Adipose tissue (tissue), 3 donors: ENCODE results near the gene PIEZO1. TPM values are rescaled to one million over a fixed set of nuclear protein-coding genes. Genes with fewer than 3 reads are reported as not detected.
"Not testable (repeated sequence)": the region's sequence is repeated elsewhere in the genome, so short reads cannot be mapped to it uniquely, and the experiment has no call there.

Experiments used
- H3K27ac ChIP-seq: one replicate; pipeline ENCODE4 v1.5.1; 2013; ENCODE audit warnings: low read depth, low read length
- WGBS, 3 donors: extraction: QIAGEN DNeasy Blood & Tissue Kit; methylation state at CpG; one replicate each; pipeline ENCODE4 v1.1.7; 2013; 5-methylcytosine and 5-hydroxymethylcytosine counted together
- polyA plus RNA-seq, 3 donors: library from polyadenylated mRNA; stranded (reverse); fragments of 200-250 nt; gene quantifications; one replicate each; pipeline ENCODE4 v1.2.3, GENCODE V29; 2013
- donor health status: healthy with polysubstance abuse.
- donor health status: Bipolar disorder and iron deficiency.
- donor health status: healthy.

PIEZO1 gene
- polyA plus RNA-seq, 3 donors, result 61.0 to 436 (median 237) TPM

DNA sequence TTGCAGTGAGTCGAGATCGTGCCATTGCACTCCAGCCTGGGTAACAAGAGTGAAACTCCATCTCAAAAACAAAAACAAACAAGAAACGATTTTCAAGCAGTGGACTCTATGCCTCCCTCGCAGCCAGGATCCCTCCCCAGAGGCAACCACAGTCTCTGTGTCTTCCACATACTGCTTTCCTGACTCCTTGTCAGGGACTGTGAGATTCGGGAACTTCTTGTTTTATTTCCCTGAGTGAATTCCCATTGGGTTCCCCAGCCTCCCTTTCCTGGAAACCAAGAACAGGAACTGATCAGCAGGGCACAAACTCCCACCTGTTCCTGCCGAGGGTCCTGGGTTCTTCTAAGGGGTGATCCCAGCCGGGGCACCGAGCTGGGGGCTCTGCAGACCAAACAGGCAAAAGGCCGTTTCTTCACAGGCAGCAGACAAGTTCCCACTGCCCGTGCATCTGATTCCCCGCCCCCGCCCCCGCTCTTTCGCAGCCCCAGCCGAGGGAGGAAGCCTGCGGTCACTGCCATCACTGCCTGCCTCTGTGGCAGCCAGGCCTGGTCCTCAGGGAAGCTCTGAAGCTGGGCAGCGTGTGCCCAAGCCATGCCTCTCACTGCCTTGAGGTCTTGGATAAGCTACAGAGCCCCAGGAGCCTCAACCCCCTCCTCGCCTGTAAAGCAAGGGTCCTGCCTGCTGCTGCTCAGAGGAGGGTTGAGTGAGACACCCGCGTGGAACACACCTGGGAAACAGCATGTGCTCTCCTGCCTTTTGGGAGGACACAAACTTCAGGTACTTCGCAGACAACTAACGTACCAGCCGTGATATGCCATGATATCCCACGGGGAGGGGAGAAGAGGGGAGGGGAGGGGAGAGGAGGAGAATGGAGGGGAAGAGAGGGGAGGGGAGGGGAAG is 5.5 kb upstream of the PIEZO1 start:
- H3K27ac ChIP-seq, result no peak overlapping the region
- WGBS, 3 donors, result 10 to 23% (median 11%) methylated on average over 18 to 23 of the region's 24 CpGs

DNA sequence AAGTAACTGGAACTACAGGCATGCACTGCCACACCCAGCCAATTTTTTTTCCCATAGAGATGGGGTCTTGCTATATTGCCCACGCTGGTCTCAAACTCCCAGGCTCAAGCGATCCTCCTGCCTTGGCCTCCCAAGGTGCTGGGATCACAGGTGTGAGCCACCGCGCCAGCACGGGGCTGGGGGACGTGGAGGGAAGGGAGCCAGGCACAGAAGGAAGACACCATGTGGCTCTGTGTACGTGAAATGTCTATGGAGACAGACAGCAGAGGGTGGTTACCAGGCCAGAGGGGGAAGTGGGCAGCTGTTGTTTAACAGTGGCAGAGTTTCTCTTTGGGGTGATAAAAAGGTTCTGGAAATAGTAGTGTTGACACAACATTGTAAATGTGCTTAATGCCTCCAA is 4.6 kb upstream of the PIEZO1 start:
- no peak overlapping the region for H3K27ac ChIP-seq
- 57 to 75% (median 62%) methylated on average over 7 of the region's 7 CpGs for WGBS, 3 donors

DNA sequence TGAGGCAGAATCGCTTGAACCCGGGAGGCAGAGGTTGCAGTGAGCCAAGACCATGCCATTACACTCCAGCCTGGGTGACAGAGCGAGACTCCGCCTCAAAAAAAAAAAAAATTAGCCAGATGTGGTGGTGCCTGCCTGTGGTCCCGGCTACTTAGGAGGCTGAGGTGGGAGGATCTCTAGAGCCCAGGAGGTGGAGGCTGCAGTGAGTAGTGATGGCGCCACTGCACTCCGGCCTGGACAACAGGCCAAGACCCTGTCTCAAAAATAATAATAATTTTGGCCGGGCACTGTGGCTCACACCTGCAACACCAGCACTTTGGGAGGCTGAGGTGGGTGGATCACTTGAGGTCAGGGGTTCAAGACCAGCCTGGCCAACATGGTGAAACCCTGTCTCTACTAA is 3.7 kb upstream of the PIEZO1 start:
- H3K27ac ChIP-seq, result not testable (repeated sequence)
- 94 to 97% (median 95%) methylated on average over 8 of the region's 8 CpGs for WGBS, 3 donors

DNA sequence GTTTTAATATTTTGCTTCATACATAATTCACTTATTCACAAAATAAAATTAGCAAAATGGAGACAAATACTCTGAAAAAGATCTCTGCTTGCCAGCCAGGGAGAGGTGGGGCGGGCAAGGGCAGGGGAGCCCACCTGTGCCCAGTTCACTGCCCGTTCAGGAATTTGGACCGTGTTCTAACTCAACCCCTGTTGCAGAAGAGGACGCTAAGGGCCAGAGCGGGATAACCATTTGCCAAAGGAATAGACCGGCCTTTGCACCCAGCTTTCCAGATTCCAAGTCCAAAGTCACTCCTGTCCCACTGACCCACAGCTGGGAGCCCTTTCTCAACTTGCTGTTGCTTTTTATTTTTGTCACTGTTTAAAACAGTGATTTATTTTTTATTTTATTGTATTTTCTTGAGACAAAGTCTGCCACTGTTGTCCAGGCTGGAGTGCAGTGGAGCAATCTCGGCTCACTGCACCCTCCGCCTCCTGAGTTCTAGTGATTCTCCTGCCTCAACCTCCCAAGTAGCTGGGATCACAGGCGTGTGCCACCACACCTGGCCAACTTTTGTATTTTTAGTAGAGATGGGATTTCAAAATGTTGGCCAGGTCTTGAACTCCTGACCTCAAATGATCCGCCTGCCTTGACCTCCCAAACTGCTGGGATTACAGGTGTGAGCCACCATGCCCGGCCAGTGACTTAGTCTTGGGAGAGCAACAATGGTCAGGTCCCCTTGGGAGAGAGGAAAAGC is 2.7 kb upstream of the PIEZO1 start:
- H3K27ac ChIP-seq, result no peak overlapping the region
- 85 to 86% (median 85%) methylated on average over 11 of the region's 11 CpGs for WGBS, 3 donors

DNA sequence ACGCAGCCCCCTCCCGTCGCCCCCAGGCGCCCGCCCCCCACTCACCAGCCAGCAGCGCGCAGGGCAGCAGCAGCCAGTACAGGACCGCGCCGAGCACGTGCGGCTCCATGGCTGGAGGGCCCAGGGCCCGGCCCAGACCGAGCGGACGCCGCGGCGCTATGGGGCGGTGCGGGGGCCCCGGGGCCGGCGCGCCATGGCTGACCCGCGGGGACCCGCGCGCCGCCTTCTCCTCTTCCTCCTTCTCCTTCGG is 239 bp downstream of the PIEZO1 start:
- peak overlapping the region; percentile 90 for H3K27ac ChIP-seq
- WGBS, 3 donors, result 0 to 2% (median 1%) methylated on average over 8 to 31 of the region's 32 CpGs

DNA sequence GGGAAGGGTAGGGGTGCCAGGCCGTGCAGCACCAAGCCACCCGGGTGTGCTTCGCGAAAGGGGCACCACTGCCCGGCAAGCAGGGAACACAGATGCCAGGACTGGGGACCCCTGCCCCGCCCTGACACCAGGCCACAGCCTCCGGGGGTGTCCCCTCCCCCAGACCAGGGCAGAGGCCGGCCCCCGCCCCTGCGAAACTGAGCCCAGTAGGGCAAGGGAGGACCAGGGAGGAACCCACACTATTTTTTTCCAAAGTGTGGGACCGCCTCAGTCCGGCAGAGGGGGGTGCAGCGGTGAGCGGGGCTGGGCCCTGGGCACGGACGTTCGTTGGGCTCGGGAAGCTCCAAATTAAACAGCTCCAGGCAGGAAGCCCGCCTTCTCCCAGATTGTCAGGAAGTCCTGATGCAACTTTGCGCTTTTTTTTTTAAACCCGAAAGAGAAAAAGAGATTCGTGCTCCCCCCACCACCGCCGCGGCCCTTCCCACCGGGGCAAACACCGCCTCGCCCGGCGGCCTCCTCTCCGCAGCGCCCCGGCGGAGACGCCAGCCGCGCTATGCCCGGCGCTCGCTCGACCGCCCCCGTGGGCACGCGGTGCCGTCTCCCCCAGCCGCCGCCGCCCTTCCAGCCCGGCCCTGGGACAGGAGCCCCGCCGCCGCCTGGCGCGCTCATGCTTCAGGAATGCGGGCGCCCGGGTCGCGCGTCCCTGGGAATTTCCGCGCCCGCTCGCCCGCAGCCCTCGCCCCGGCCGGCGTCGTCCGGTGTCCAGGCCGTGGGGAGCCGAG is 755 bp downstream of the PIEZO1 start:
- peak overlapping the region; percentile 90 for H3K27ac ChIP-seq
- 1 to 7% (median 1%) methylated on average over 63 to 74 of the region's 74 CpGs for WGBS, 3 donors

DNA sequence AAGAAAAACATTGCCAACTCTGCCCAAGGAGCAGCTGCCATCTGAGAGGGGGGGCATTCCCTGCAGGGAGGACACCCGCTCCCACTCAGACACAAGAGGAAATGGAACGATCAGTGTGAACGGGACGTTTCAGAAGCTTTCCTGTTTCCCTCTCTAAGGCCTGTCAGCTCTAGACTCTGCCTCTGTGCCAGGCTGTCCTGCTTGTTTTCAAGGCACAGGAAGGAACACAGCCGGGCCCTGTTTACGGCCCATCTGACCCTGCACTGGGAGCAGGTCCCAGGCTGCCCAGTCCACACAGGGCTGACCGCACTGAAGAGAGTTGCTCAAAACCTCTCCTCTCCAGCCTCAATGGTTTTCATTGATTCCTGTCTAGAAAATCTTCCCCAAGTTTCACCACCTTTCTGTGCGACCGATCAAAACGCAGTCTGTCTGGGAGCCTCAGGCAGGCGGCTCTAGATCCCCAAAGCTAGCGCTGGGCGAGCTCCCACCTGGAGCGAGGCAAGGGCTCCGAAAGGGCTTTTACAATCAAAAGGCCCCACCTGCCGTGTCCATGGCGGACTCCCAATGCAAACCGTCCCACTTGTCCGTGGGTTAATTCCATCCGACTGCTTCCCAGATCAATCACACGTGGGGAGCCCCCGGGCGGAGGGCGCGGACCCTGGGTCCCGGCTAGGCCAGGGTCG is 1.5 kb downstream of the PIEZO1 start:
- H3K27ac ChIP-seq, result peak overlapping the region; percentile 90
- WGBS, 3 donors, result 17 to 60% (median 21%) methylated on average over 26 to 27 of the region's 27 CpGs

DNA sequence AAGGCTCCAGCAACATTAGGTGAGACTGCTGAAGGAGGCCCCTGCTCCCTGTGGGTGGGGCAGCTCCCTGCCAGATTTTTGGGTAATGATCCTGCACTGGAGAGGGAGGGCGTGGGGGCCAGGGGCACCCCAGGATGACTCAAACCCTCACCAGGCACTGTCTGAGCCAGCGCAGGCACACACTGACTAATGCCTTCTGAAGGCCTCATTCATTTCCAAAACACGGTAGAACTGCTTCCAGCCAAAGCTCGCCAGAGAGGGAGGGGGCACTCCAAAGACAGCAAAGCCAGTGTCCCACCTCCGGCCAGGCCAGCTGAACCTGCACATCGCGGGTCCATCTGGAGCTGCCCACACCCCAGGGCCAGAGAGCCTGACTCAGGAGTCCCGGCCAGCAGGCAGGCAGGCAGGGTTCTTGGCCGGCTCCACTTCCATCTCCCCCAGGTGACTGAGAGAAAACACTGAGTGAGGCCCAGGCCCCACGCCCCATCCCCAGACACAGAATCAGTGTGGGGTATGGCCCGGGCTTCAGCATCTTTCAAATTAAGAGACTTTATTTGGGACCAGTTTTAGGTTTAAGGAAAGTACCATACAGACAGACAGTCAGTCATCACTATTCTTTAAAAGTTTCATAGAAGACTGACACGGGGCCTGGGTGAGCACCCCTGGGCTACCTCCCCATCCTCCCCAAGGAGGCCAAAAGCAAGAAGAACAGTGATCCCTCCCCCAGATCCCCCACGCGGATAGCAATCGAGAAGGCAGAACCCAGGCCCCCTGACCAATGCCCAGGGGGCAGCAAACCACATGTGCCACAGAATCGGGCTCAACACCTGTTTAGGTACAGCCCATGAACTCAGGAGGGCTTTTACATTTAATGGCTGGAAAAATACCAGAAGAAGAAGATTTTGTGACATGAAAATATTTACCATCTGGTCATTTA is 2.3 kb downstream of the PIEZO1 start:
- no peak overlapping the region for H3K27ac ChIP-seq
- 44 to 73% (median 52%) methylated on average over 16 of the region's 16 CpGs for WGBS, 3 donors

DNA sequence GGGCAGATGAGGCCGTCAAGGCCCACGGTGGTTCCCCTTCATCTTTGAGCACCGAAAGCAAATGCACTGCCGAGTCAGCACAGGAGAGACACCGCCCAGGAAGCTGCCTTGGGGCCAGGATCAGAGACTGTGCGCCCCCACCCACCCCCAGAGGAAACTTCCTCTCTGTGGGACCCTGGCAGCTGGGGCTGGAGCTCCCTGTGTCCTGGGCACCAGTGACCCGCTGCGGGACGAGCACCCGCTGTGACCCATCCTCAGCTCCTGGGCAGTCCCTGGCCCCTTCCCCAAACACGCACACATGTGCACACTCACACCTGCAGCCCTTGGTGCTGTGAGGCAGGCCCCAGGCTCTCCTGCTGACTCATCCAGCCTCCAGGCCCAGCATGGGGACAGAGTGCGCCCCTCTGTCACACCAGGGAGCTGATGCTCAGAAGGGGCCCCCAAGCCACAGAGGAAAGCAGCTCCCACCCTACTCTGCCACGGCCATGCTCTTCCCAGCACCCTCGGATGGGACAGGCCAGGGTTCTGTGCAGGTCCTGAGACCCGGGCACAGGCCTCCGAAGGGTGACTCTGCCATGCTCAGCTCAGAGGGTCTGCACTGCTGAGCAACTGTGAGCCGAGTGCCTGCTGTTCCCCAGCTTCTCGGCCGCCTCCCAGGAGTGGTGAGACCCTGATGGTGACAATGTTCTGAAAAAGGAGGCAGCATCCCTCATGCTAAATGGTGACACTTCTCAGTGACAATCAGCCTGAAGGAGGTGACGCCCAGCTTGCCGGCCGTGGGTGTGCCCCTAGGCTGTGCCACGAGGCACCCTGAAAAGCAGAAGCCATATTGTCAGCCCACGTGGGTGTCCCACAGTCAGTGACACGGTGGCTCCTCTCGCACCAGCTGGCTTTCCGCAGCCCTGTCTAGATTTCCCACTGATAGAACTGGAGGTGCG is 3.6 kb downstream of the PIEZO1 start:
- 48 to 84% (median 51%) methylated on average over 25 to 28 of the region's 28 CpGs for WGBS, 3 donors
- H3K27ac ChIP-seq, result no peak overlapping the region

DNA sequence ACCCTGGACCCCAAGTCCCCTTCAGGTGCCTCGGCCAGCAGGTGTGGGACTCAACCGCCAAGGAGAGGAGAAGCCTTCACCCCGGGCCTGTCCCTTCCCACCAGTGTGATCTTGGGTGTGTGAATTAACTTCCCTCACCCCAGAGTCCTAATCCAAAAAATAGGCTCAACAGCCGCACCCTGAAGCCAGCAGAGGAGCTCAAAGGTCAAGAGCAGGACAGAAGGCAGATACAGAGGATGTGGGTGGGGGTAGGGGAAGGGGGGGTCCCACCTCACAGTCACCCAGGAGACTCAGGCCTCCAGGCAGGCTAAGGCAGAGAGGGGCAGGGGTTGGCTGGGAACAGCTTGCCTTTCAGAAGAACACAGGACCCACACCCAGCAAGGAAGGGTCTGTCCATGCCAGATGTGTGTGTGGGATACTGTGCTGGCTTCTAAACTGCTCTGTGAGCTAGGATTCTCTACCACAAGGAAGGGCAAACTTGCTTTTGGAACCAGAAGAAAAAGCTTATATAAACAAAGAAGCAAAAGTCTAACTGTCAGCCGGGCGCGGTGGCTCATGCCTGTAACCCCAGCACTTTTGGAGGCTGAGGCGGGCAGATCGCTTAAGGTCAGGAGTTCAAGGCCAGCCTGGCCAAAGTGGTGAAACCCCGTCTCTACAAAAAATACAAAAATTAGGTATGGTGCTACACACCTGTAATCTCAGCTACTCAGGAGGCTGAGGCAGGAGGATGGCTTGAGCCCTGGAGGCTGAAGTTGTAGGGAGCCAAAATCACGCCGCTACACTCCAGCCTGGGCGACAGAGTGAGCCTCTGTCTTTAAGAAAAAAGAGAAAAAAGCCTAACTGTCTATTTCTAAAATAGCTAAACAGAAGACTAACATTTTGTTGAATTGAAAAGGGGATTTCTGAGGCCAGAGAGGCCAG is 4.6 kb downstream of the PIEZO1 start:
- H3K27ac ChIP-seq, result no peak overlapping the region
- WGBS, 3 donors, result 66 to 79% (median 72%) methylated on average over 12 to 13 of the region's 13 CpGs

DNA sequence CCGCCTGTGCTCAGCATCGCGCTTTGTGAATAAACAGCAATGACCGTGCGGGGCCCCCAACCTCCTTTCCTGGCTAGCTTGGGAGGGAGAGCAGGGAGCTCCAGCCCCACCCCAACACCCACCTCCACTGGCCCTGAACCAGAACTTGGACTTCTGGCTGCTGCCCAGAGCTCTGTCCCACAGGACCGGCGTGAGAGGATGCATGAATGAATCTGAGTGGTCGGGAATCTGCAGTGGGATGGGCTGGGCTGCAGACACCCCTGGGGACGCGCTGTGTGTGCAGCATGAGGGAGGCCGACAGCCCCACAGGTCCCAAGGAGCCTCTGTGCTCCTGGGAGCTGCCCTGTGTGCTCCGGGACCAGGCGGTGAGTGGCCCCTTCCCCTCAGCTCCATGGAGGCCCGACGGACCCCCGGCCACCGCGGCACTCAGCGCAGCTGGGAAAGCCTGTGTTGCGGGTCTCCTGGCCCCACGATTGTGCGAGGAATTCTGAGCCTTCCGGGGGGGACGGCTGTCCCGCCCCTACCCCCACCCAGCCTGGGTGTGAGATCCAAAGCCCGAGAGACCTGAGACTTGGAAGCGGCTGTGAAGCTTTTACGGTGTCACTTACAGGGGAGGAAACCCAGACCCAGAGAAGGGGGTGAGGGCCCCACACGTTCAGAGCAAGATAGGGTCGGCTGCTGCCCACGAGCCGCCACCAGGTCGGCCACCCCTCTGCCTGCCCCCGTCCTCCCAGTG is 5.4 kb downstream of the PIEZO1 start:
- 44 to 54% (median 46%) methylated on average over 34 of the region's 34 CpGs for WGBS, 3 donors
- no peak overlapping the region for H3K27ac ChIP-seq

DNA sequence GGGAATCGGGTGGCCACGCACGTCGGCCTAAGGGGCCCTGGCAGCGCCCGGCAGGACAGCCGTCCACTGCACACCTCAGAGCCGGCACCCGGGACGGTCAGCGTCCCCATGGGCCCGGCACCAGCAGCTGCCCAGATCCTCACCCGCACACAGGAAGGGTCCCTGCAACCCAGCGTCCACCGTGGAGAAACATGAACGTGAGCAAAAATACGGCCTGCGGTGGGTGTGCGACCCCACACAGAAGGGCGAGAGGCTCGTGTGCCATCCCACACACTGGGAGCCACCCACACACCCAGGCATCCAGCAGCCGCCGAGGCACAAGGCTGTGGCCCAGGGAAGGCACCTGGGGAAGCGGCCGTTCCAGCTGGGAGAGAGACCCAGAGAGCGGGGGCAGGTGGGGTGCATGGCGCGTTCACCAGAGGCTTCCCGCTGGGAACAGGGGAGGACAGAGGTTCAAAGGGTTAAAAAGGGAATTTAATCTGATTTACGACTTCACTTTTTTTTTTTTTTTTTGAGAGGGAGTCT is 6.4 kb downstream of the PIEZO1 start:
- no peak overlapping the region for H3K27ac ChIP-seq
- 78 to 88% (median 80%) methylated on average over 30 of the region's 30 CpGs for WGBS, 3 donors

DNA sequence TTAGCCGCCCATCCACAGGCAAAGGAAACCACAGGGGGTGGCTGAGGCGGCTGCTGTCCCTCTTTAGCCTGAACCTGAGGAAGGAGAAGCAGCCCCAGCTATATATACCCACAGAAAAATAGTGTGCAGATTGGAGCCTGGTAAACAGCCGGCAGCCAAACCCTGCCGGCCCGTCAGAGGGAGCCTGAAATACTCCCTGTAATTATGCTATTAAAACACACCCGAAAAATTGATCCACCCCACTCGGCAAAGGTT is 6.8 kb downstream of the PIEZO1 start:
- WGBS, 3 donors, result 58 to 75% (median 66%) methylated on average over 7 of the region's 7 CpGs
- H3K27ac ChIP-seq, result no peak overlapping the region

DNA sequence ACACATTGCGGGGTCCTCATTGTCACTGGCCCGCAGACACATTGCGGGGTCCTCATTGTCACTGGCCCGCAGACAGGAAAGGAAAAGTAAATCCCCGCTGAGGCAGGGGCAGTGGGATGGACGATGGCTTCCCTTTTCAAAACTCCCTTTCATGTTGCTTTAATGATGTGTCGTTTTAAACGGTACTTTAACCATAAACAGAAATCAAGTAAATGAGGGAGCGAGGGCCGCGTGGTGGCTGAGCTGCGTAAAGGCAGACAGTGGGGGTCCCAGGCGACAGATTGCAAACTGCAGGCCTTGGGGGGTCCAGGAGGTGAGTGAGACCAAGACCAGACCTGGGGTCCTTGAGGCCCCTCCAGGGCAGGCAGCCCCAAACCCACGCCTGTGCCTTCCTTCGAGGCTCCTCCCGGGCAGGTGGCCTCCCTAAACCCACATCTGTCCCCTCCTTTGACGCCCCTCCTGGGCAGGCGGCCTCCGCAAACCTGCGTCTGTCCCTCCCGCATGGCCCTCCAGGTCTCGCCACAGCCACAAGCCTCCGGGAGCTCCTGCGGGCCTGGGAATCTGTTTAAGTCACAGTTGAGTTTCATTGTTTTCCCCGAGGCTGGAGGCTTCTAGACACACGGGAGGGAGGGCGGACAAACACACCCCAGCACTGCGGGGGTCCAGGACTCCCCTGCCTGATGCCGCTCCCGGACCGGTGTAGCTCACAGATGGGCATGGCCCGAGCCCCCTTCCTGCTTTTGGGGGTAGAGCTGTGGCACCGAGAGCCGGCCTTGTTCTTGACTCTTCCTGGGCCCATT is 7.3 kb downstream of the PIEZO1 start:
- H3K27ac ChIP-seq, result no peak overlapping the region
- 73 to 80% (median 76%) methylated on average over 34 of the region's 34 CpGs for whole genome bisulfite sequencing, 3 donors
